HepG2 (cell line): ENCODE results near the gene PLIN3. TPM values are rescaled to one million over a fixed set of nuclear protein-coding genes. Genes with fewer than 3 reads are reported as not detected.

Experiments
- AGO2 ChIP-seq: fragments of 200-400 bp; formaldehyde crosslinking; optimal IDR thresholded peaks from 2 replicates; pipeline ENCODE3; 2017; ENCODE audit warnings: mild to moderate bottlenecking, low read depth, low read length, moderate library complexity
- AHDC1 ChIP-seq: sonication (generic); formaldehyde crosslinking; IDR thresholded peaks from 2 replicates; pipeline ENCODE4 v1.5.1; 2020; ENCODE audit warnings: mild to moderate bottlenecking, missing genetic modification reagents, borderline replicate concordance
- ATF7 ChIP-seq, 2 experiments: fragments of 450-650 bp in 1 of 2; sonication (generic) in 1 of 2; formaldehyde crosslinking in 1 of 2; IDR thresholded peaks; 2 replicates each; pipeline versions ENCODE4 v1.4.0 to v1.6.1; 2016 to 2020; ENCODE audit warnings: antibody characterized with exemption in 1 of 2, mild to moderate bottlenecking in 1 of 2, missing genetic modification reagents in 1 of 2
- CCDC6 ChIP-seq: sonication (generic); formaldehyde crosslinking; IDR thresholded peaks from 2 replicates; pipeline ENCODE4 v1.8.1; 2022; ENCODE audit warnings: mild to moderate bottlenecking, missing genetic modification reagents, moderate library complexity
- DMAP1 ChIP-seq: IDR thresholded peaks from 2 replicates; pipeline ENCODE4 v1.6.1; 2016
- HOXD1 ChIP-seq: sonication (generic); formaldehyde crosslinking; IDR thresholded peaks from 2 replicates; pipeline ENCODE4 v1.5.0; 2020; ENCODE audit warnings: missing genetic modification reagents
- IKZF5 ChIP-seq: IDR thresholded peaks from 2 replicates; pipeline ENCODE4 v1.6.1; 2018; ENCODE audit warnings: missing genetic modification reagents, mild to moderate bottlenecking, missing compliant biosample characterization
- LBX2 ChIP-seq: sonication (generic); formaldehyde crosslinking; IDR thresholded peaks from 2 replicates; pipeline ENCODE4 v1.5.0; 2020; ENCODE audit warnings: missing genetic modification reagents, mild to moderate bottlenecking, borderline replicate concordance
- MAFG ChIP-seq: sonication (generic); formaldehyde crosslinking; IDR thresholded peaks from 2 replicates; pipeline ENCODE4 v1.5.1; 2020; ENCODE audit warnings: mild to moderate bottlenecking, missing genetic modification reagents
- MED1 ChIP-seq: sonication (generic); formaldehyde crosslinking; IDR thresholded peaks from 2 replicates; pipeline ENCODE4 v1.4.0; 2020; ENCODE audit warnings: missing genetic modification reagents
- MYC ChIP-seq: sonication (generic); formaldehyde crosslinking; IDR thresholded peaks from 2 replicates; pipeline ENCODE4 v1.9.0; 2021; ENCODE audit warnings: missing genetic modification reagents, borderline replicate concordance
- PLRG1 ChIP-seq: fragments of 450-650 bp; conservative IDR thresholded peaks from 2 replicates; pipeline ENCODE4 v1.6.1; 2016
- PTBP1 ChIP-seq: fragments of 200-400 bp; formaldehyde crosslinking; IDR thresholded peaks from 2 replicates; pipeline ENCODE4 v1.6.1; 2018; ENCODE audit warnings: low read length, low read depth; ENCODE audit not compliant: poor library complexity, severe bottlenecking
- RNF2 ChIP-seq: fragments of 450-650 bp; conservative IDR thresholded peaks from 2 replicates; pipeline ENCODE4 v1.6.1; 2016; ENCODE audit warnings: low read depth
- SIN3A ChIP-seq: IDR thresholded peaks from 2 replicates; pipeline ENCODE4 v1.6.1; 2011; ENCODE audit warnings: low read depth, mild to moderate bottlenecking, control low read depth, low read length, borderline replicate concordance
- SKIL ChIP-seq: sonication (generic); formaldehyde crosslinking; IDR thresholded peaks from 2 replicates; pipeline ENCODE4 v1.8.0; 2022; ENCODE audit warnings: missing genetic modification reagents, mild to moderate bottlenecking, moderate library complexity, borderline replicate concordance
- ZNF232 ChIP-seq: sonication (generic); formaldehyde crosslinking; IDR thresholded peaks from 2 replicates; pipeline ENCODE4 v1.4.0; 2020; ENCODE audit warnings: missing genetic modification reagents, borderline replicate concordance
- ZNF331 ChIP-seq: sonication (generic); formaldehyde crosslinking; IDR thresholded peaks from 2 replicates; pipeline ENCODE4 v1.4.0; 2020; ENCODE audit warnings: missing genetic modification reagents
- ZNF577 ChIP-seq: sonication (generic); formaldehyde crosslinking; IDR thresholded peaks from 2 replicates; pipeline ENCODE4 v1.4.0; 2020; ENCODE audit warnings: mild to moderate bottlenecking, low read depth, missing genetic modification reagents, borderline replicate concordance
- ZNF616 ChIP-seq: sonication (generic); formaldehyde crosslinking; IDR thresholded peaks from 2 replicates; pipeline ENCODE4 v1.5.0; 2020; ENCODE audit warnings: low read depth, mild to moderate bottlenecking, missing genetic modification reagents
- ZNF75D ChIP-seq: sonication (generic); formaldehyde crosslinking; IDR thresholded peaks from 2 replicates; pipeline ENCODE4 v1.8.1; 2023; ENCODE audit warnings: missing genetic modification reagents, mild to moderate bottlenecking, borderline replicate concordance
- polyA plus RNA-seq, 8 experiments: library from polyadenylated mRNA; depleted of rRNA in 3 of 8; stranded (reverse) in 7 of 8; unstranded in 1 of 8; fragments of >200 nt; fragmentation: Illumina TruSeq in 4 of 8; extraction: Trizol in 4 of 8; gene quantifications; 2 replicates each; pipeline versions ENCODE4 v1.2.1 to v1.2.3, GENCODE V29; 2011 to 2016; ENCODE audit warnings: low read depth in 4 of 8, missing spikeins in 1 of 8, mixed read lengths in 1 of 8; ENCODE audit not compliant: insufficient read depth in 1 of 8
- total RNA-seq, 5 experiments: library from RNA; depleted of rRNA; stranded (reverse); fragments of >200 nt; fragmentation: Illumina TruSeq; extraction: Trizol; gene quantifications; 2 replicates each; pipeline ENCODE4 v1.2.3, GENCODE V29; 2016; ENCODE audit warnings: low read depth in 1 of 5

Gene PLIN3
- total and polyA plus RNA-seq, 2 of the 13 experiments (the other 11 are each of a cell fraction or from before 2014, with no cell fraction given), result 49.3 to 57.9 TPM

- TF ChIP-seq AHDC1 (CRISPR knock-in tag) (no peak), ZNF331 (CRISPR knock-in tag) (no peak), MYC (CRISPR knock-in tag) (peak; percentile 54; the same call in 1 of the 2 replicates), MAFG (CRISPR knock-in tag) (no peak), ZNF232 (no peak), PTBP1 (no peak), CCDC6 (0 out of 2 replicates have a peak, but pooled peaks have one; percentile 41), SKIL (CRISPR knock-in tag) (no peak), IKZF5 (CRISPR knock-in tag) (peak; percentile 37; the same call in 1 of the 2 replicates), ATF7 (IDR thresholded peaks at IDR 0.05) (no peak), ATF7 (CRISPR knock-in tag; IDR thresholded peaks at IDR 0.05) (no peak), ZNF577 (CRISPR knock-in tag) (no peak), PLRG1 (no peak), LBX2 (no peak), MED1 (CRISPR knock-in tag) (no peak), HOXD1 (no peak), AGO2 (peak; percentile 57), ZNF616 (CRISPR knock-in tag) (no peak), DMAP1 (CRISPR knock-in tag) (peak; percentile 58; the same call in 1 of the 2 replicates), ZNF75D (CRISPR knock-in tag) (no peak), SIN3A (no peak), RNF2 (no peak)
Observed at GRCh38 chr19:4831304-4831978, 36.0 kb downstream of the PLIN3 start, which contains the start of gene TICAM1 (continued).
